Transverse colon (tissue), 4 donors: ENCODE results near the gene TRIM44.
"Not testable (repeated sequence)": the region's sequence is repeated elsewhere in the genome, so short reads cannot be mapped to it uniquely, and the experiment has no call there.

ENCODE experiments used
- CTCF ChIP-seq, 5 experiments: fragments of 200-600 bp in 3 of 5; fragments of 450-650 bp in 2 of 5; sonication (generic) in 3 of 5; IDR thresholded peaks; 1 replicate in 2 of 5; 2 replicates in 3 of 5; pipeline ENCODE4 v1.5.1; 2016 to 2017; ENCODE audit warnings: antibody characterized with exemption in 5 of 5, inconsistent platforms in 3 of 5, mild to moderate bottlenecking in 2 of 5, moderate library complexity in 1 of 5
- EP300 ChIP-seq: sonication (generic); formaldehyde crosslinking; IDR thresholded peaks from one replicate; pipeline ENCODE4 v1.6.1; 2017; ENCODE audit warnings: antibody characterized with exemption, low read depth
- POLR2A ChIP-seq: fragments of 450-650 bp; IDR thresholded peaks from one replicate; pipeline ENCODE4 v1.6.1; 2016; ENCODE audit warnings: antibody characterized with exemption, mild to moderate bottlenecking, moderate library complexity
- POLR2AphosphoS5 ChIP-seq, 3 donors: sonication (generic); formaldehyde crosslinking; IDR thresholded peaks; one replicate each; pipeline ENCODE4 v1.6.1; 2016; ENCODE audit warnings: antibody characterized with exemption in 3 of 3

- TF ChIP-seq CTCF (IDR thresholded peaks at IDR 0.05); POLR2A; EP300; POLR2AphosphoS5 (IDR thresholded peaks at IDR 0.05): not testable (repeated sequence)
Measured at GRCh38 chr11:35860194-35860593, 197.6 kb downstream of the TRIM44 start.
